HepG2 (cell line): Measurements from ENCODE around the gene TMEFF2.

ENCODE experiments used
- ARNT ChIP-seq: fragments of 450-650 bp; IDR thresholded peaks from 2 replicates; pipeline ENCODE4 v1.6.1; 2017
- FOXO1 ChIP-seq: sonication (generic); formaldehyde crosslinking; IDR thresholded peaks from 2 replicates; pipeline ENCODE4 v1.4.0; 2020; ENCODE audit warnings: missing genetic modification reagents
- PHF20 ChIP-seq: sonication (generic); formaldehyde crosslinking; IDR thresholded peaks from 2 replicates; pipeline ENCODE4 v1.5.0; 2020; ENCODE audit warnings: mild to moderate bottlenecking, missing genetic modification reagents
- POLR2AphosphoS5 ChIP-seq: IDR thresholded peaks from 2 replicates; pipeline ENCODE4 v1.6.1; 2012; ENCODE audit warnings: low read depth, low read length
- TAF1 ChIP-seq: sonication (generic); formaldehyde crosslinking; IDR thresholded peaks from 2 replicates; pipeline ENCODE4 v1.4.0; 2020; ENCODE audit warnings: missing genetic modification reagents
- ZNF12 ChIP-seq: sonication (generic); formaldehyde crosslinking; IDR thresholded peaks from 2 replicates; pipeline ENCODE4 v1.5.0; 2020; ENCODE audit warnings: missing genetic modification reagents
- ZNF317 ChIP-seq: sonication (generic); formaldehyde crosslinking; IDR thresholded peaks from 2 replicates; pipeline ENCODE4 v1.5.0; 2020; ENCODE audit warnings: mild to moderate bottlenecking, missing genetic modification reagents
- ZNF354B ChIP-seq: sonication (generic); formaldehyde crosslinking; IDR thresholded peaks from 2 replicates; pipeline ENCODE4 v1.8.0; 2022; ENCODE audit warnings: mild to moderate bottlenecking, missing genetic modification reagents
- TF ChIP-seq, protein P1 (sequence below): sonication (generic); formaldehyde crosslinking; IDR thresholded peaks from 2 replicates; pipeline ENCODE4 v1.5.0; 2020; ENCODE audit warnings: mild to moderate bottlenecking, missing genetic modification reagents, moderate library complexity
- TF ChIP-seq, protein P2 (sequence below): sonication (generic); formaldehyde crosslinking; IDR thresholded peaks from 2 replicates; pipeline ENCODE4 v1.4.0; 2020; ENCODE audit warnings: low read depth, mild to moderate bottlenecking, missing genetic modification reagents
- TF ChIP-seq, protein P3 (sequence below): sonication (generic); formaldehyde crosslinking; IDR thresholded peaks from 2 replicates; pipeline ENCODE4 v1.8.1; 2022; ENCODE audit warnings: mild to moderate bottlenecking, missing genetic modification reagents
- TF ChIP-seq, protein P4 (sequence below): sonication (generic); formaldehyde crosslinking; conservative IDR thresholded peaks from 2 replicates; pipeline ENCODE4 v1.8.1; 2023; ENCODE audit warnings: missing genetic modification reagents
- TF ChIP-seq, protein P5 (sequence below), 2 experiments: IDR thresholded peaks; 2 replicates each; pipeline ENCODE4 v1.6.1; 2011 to 2012; ENCODE audit warnings: low read length in 2 of 2, borderline replicate concordance in 1 of 2, low read depth in 1 of 2, mild to moderate bottlenecking in 1 of 2, moderate library complexity in 1 of 2

DNA sequence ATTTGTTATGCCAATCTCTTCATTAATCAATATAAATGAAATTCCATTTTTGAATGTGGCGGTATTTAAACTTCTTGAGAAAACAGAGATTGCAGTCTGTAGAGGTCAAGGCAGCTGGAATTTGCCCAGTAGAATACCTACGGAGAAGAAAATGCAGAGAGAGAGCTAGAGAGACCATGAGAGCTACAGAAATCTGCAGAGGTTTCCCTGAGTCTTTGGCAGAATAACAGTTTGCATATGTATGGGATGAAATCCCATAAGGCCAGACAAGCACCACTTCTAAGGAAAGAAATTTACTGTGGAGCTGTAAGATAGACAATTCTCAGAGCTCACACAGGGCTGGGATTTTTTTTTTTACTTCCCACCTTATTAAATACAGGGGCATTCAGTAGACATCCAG is 23.6 kb upstream of the TMEFF2 start:
- TF ChIP-seq, protein P1, sequence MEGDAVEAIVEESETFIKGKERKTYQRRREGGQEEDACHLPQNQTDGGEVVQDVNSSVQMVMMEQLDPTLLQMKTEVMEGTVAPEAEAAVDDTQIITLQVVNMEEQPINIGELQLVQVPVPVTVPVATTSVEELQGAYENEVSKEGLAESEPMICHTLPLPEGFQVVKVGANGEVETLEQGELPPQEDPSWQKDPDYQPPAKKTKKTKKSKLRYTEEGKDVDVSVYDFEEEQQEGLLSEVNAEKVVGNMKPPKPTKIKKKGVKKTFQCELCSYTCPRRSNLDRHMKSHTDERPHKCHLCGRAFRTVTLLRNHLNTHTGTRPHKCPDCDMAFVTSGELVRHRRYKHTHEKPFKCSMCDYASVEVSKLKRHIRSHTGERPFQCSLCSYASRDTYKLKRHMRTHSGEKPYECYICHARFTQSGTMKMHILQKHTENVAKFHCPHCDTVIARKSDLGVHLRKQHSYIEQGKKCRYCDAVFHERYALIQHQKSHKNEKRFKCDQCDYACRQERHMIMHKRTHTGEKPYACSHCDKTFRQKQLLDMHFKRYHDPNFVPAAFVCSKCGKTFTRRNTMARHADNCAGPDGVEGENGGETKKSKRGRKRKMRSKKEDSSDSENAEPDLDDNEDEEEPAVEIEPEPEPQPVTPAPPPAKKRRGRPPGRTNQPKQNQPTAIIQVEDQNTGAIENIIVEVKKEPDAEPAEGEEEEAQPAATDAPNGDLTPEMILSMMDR, result no peak
- TF ChIP-seq PHF20 (CRISPR knock-in tag), result no peak
- TF ChIP-seq TAF1 (CRISPR knock-in tag), result no peak
- TF ChIP-seq FOXO1 (CRISPR knock-in tag), result no peak
- TF ChIP-seq, protein P2, sequence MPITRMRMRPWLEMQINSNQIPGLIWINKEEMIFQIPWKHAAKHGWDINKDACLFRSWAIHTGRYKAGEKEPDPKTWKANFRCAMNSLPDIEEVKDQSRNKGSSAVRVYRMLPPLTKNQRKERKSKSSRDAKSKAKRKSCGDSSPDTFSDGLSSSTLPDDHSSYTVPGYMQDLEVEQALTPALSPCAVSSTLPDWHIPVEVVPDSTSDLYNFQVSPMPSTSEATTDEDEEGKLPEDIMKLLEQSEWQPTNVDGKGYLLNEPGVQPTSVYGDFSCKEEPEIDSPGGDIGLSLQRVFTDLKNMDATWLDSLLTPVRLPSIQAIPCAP (CRISPR knock-in tag), result no peak
- no peak for TF ChIP-seq ZNF317
- TF ChIP-seq, protein P3, sequence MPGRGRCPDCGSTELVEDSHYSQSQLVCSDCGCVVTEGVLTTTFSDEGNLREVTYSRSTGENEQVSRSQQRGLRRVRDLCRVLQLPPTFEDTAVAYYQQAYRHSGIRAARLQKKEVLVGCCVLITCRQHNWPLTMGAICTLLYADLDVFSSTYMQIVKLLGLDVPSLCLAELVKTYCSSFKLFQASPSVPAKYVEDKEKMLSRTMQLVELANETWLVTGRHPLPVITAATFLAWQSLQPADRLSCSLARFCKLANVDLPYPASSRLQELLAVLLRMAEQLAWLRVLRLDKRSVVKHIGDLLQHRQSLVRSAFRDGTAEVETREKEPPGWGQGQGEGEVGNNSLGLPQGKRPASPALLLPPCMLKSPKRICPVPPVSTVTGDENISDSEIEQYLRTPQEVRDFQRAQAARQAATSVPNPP, result no peak
- TF ChIP-seq, protein P4, sequence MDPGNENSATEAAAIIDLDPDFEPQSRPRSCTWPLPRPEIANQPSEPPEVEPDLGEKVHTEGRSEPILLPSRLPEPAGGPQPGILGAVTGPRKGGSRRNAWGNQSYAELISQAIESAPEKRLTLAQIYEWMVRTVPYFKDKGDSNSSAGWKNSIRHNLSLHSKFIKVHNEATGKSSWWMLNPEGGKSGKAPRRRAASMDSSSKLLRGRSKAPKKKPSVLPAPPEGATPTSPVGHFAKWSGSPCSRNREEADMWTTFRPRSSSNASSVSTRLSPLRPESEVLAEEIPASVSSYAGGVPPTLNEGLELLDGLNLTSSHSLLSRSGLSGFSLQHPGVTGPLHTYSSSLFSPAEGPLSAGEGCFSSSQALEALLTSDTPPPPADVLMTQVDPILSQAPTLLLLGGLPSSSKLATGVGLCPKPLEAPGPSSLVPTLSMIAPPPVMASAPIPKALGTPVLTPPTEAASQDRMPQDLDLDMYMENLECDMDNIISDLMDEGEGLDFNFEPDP (CRISPR knock-in tag), result no peak
- no peak for TF ChIP-seq ZNF12 (CRISPR knock-in tag)
- no peak for TF ChIP-seq ZNF354B (CRISPR knock-in tag)
- TF ChIP-seq, protein P5, sequence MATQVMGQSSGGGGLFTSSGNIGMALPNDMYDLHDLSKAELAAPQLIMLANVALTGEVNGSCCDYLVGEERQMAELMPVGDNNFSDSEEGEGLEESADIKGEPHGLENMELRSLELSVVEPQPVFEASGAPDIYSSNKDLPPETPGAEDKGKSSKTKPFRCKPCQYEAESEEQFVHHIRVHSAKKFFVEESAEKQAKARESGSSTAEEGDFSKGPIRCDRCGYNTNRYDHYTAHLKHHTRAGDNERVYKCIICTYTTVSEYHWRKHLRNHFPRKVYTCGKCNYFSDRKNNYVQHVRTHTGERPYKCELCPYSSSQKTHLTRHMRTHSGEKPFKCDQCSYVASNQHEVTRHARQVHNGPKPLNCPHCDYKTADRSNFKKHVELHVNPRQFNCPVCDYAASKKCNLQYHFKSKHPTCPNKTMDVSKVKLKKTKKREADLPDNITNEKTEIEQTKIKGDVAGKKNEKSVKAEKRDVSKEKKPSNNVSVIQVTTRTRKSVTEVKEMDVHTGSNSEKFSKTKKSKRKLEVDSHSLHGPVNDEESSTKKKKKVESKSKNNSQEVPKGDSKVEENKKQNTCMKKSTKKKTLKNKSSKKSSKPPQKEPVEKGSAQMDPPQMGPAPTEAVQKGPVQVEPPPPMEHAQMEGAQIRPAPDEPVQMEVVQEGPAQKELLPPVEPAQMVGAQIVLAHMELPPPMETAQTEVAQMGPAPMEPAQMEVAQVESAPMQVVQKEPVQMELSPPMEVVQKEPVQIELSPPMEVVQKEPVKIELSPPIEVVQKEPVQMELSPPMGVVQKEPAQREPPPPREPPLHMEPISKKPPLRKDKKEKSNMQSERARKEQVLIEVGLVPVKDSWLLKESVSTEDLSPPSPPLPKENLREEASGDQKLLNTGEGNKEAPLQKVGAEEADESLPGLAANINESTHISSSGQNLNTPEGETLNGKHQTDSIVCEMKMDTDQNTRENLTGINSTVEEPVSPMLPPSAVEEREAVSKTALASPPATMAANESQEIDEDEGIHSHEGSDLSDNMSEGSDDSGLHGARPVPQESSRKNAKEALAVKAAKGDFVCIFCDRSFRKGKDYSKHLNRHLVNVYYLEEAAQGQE (IDR thresholded peaks at IDR 0.05; ENCODE audit: borderline replicate concordance in 1 of 2, low read depth in 1 of 2, low read length in 2 of 2), result no peak
- no peak for TF ChIP-seq POLR2AphosphoS5
- no peak for TF ChIP-seq ARNT
